K562 (cell line): ENCODE results near the gene AMFR. TPM values are rescaled to one million over a fixed set of nuclear protein-coding genes. Genes with fewer than 3 reads are reported as not detected.

ENCODE experiments used
- ATAC-seq: fragments of 200-7000 bp; cut with Tn5 transposase; 3 replicates; pipeline ENCODE4 v1.9.1; 2020; ENCODE audit warnings: moderate library complexity
- BruUV-seq: library from RNA; stranded (reverse); fragments of 400-500 nt; replicated peaks from 2 replicates; lab custom pipeline; 2021; lab: Mats Ljungman, UMichigan
- CTCF ChIA-PET: fragments of 300-600 bp; formaldehyde crosslinking; extraction: SDS; loops from one replicate; lab custom pipeline; 2021; ENCODE audit warnings: low intra/inter-chr PET ratio; lab: Yijun Ruan, JAX
- POLR2A ChIA-PET: fragments of 300-600, 350-650 bp; sonication (Branson Sonifier 250); formaldehyde crosslinking; extraction: SDS; loops from one replicate; lab custom pipeline; 2021; ENCODE audit warnings: antibody characterized with exemption, inconsistent platforms; lab: Yijun Ruan, JAX
- DNase-seq, 4 experiments: peaks; one replicate each; pipeline versions ENCODE4 v3.0.0 to v3.0.0-alpha.2; 2011 to 2018; ENCODE audit warnings: low spot score in 3 of 4, mixed read lengths in 3 of 4; ENCODE audit errors: extremely low read depth in 1 of 4
- FAIRE-seq: peaks from 2 replicates; lab custom pipeline; 2011; peaks lifted over from hg19 to GRCh38; lab: Jason Lieb, UNC
- H2AFZ ChIP-seq: 2 replicates; pipeline ENCODE4 v1.6.0; 2011; ENCODE audit warnings: low read depth, low read length, control low read depth, inconsistent platforms
- H3K27ac ChIP-seq: fragments of 200-600 bp; 3 replicates; pipeline ENCODE4 v1.8.0; 2011; ENCODE audit warnings: low read depth, mild to moderate bottlenecking, control low read depth, inconsistent platforms, low read length, moderate library complexity, mixed read lengths; ENCODE audit errors: extremely low read depth
- H3K27me3 ChIP-seq, 2 experiments: fragments of 300-600 bp in 1 of 2; 2 replicates in 1 of 2; 3 replicates in 1 of 2; pipeline versions ENCODE4 v1.6.0 to v1.8.0; 2011; ENCODE audit warnings: inconsistent platforms in 2 of 2, low read length in 2 of 2, mild to moderate bottlenecking in 1 of 2, mixed read lengths in 1 of 2, moderate library complexity in 1 of 2; ENCODE audit not compliant: control insufficient read depth in 2 of 2, insufficient read depth in 2 of 2
- H3K36me3 ChIP-seq: fragments of 300-600 bp; 3 replicates; pipeline ENCODE4 v1.8.0; 2011; ENCODE audit warnings: mild to moderate bottlenecking, low read length, inconsistent platforms; ENCODE audit not compliant: control insufficient read depth, insufficient read depth
- H3K4me1 ChIP-seq, 2 experiments: fragments of 200-600 bp in 1 of 2; replicated peaks in 1 of 2; 2 replicates in 1 of 2; 3 replicates in 1 of 2; pipeline versions ENCODE4 v1.5.1 to v1.8.0; 2011; ENCODE audit warnings: inconsistent platforms in 2 of 2, low read length in 2 of 2, mild to moderate bottlenecking in 1 of 2, mixed read lengths in 1 of 2, moderate library complexity in 1 of 2; ENCODE audit not compliant: control insufficient read depth in 2 of 2, insufficient read depth in 2 of 2
- H3K4me2 ChIP-seq: 2 replicates; pipeline ENCODE4 v1.6.1; 2011; ENCODE audit warnings: low read length, control low read depth, inconsistent platforms, mixed read lengths; ENCODE audit not compliant: insufficient read depth
- H3K4me3 ChIP-seq: fragments of 200-600 bp; sonication (generic), shearing (Covaris generic); 2 replicates; pipeline ENCODE4 v1.5.1; 2016; ENCODE audit warnings: control low read depth, inconsistent platforms
- H3K79me2 ChIP-seq: fragments of 200-600 bp; 3 replicates; pipeline ENCODE4 v1.8.0; 2011; ENCODE audit warnings: low read length, inconsistent platforms; ENCODE audit not compliant: control insufficient read depth, insufficient read depth
- H3K9ac ChIP-seq, 2 experiments: 2 replicates each; pipeline versions ENCODE4 v1.6.0 to v1.6.1; 2011; ENCODE audit warnings: low read depth in 2 of 2, low read length in 2 of 2, control low read depth in 1 of 2, inconsistent platforms in 1 of 2, mild to moderate bottlenecking in 1 of 2, mixed read lengths in 1 of 2; ENCODE audit not compliant: insufficient read depth in 1 of 2
- H3K9me1 ChIP-seq: one replicate; pipeline ENCODE4 v1.6.0; 2011; ENCODE audit warnings: inconsistent platforms, mild to moderate bottlenecking, low read length, moderate library complexity; ENCODE audit not compliant: control insufficient read depth, insufficient read depth
- H3K9me3 ChIP-seq: replicated peaks from 2 replicates; pipeline ENCODE4 v1.5.1; 2011; ENCODE audit warnings: low read depth, low read length, inconsistent platforms; ENCODE audit not compliant: control insufficient read depth, insufficient read depth
- H4K20me1 ChIP-seq: replicated peaks from 2 replicates; pipeline ENCODE4 v1.6.1; 2011; ENCODE audit warnings: low read length, inconsistent platforms, mixed read lengths; ENCODE audit not compliant: control insufficient read depth, insufficient read depth
- CREB3 ChIP-seq: fragments of 450-650 bp; conservative IDR thresholded peaks from 2 replicates; pipeline ENCODE4 v1.6.1; 2016; ENCODE audit warnings: missing genetic modification characterization, low read depth, mild to moderate bottlenecking, missing compliant biosample characterization, moderate library complexity
- FOXJ3 ChIP-seq: sonication (generic); formaldehyde crosslinking; IDR thresholded peaks from 2 replicates; pipeline ENCODE4 v1.4.0; 2020; ENCODE audit warnings: mild to moderate bottlenecking, missing genetic modification reagents
- FUS ChIP-seq: fragments of 200-400 bp; formaldehyde crosslinking; optimal IDR thresholded peaks from 2 replicates; pipeline ENCODE3; 2017; ENCODE audit warnings: low read depth, low read length
- NR3C1 ChIP-seq: sonication (generic); formaldehyde crosslinking; IDR thresholded peaks from 2 replicates; pipeline ENCODE4 v1.8.1; 2022; ENCODE audit warnings: missing genetic modification reagents
- PCBP1 ChIP-seq: fragments of 200-400 bp; formaldehyde crosslinking; IDR thresholded peaks from 2 replicates; pipeline ENCODE4 v1.6.1; 2018; ENCODE audit warnings: mild to moderate bottlenecking, low read depth, low read length; ENCODE audit not compliant: poor library complexity, severe bottlenecking
- SAFB2 ChIP-seq: fragments of 200-400 bp; formaldehyde crosslinking; IDR thresholded peaks from 2 replicates; pipeline ENCODE4 v1.6.1; 2018; ENCODE audit warnings: borderline replicate concordance, low read length, low read depth, moderate library complexity; ENCODE audit not compliant: severe bottlenecking
- TAF9B ChIP-seq: fragments of 450-650 bp; IDR thresholded peaks from 2 replicates; pipeline ENCODE4 v1.6.1; 2018; ENCODE audit warnings: mild to moderate bottlenecking; ENCODE audit not compliant: partially characterized antibody
- ZC3H4 ChIP-seq: sonication (generic); formaldehyde crosslinking; IDR thresholded peaks from 2 replicates; pipeline ENCODE4 v1.9.0; 2021; ENCODE audit warnings: missing genetic modification reagents, borderline replicate concordance
- ZFP91 ChIP-seq: sonication (generic); formaldehyde crosslinking; IDR thresholded peaks from 2 replicates; pipeline ENCODE4 v1.8.0; 2022; ENCODE audit warnings: mild to moderate bottlenecking, missing genetic modification reagents
- ZNF124 ChIP-seq: sonication (generic); formaldehyde crosslinking; IDR thresholded peaks from 2 replicates; pipeline ENCODE4 v1.8.1; 2022; ENCODE audit warnings: missing genetic modification reagents
- ZNF184 ChIP-seq: sonication (generic); formaldehyde crosslinking; IDR thresholded peaks from 2 replicates; pipeline ENCODE4 v1.5.0; 2020; ENCODE audit warnings: missing genetic modification reagents
- ZNF699 ChIP-seq: fragments of 250-450 bp; sonication (Bioruptor Pico); IDR thresholded peaks from 2 replicates; pipeline ENCODE4 v1.8.0; 2021; ENCODE audit warnings: mild to moderate bottlenecking, moderate library complexity; ENCODE audit not compliant: insufficient replicate concordance
- WGBS: fragments of 100-300 bp; shearing (Covaris generic); methylation state at CpG from one replicate; pipeline ENCODE4 v1.1.6; 2016; ENCODE audit warnings: low coverage, mixed read lengths; ENCODE audit not compliant: insufficient coverage; ENCODE audit errors: missing lambda C conversion rate; 5-methylcytosine and 5-hydroxymethylcytosine counted together
- in situ Hi-C: fragments of 300-500 bp; cut with MboI; formaldehyde crosslinking; loops from 4 replicates; pipeline ENCODE4 v1.15.0; 2018; ENCODE audit warnings: inconsistent platforms, mixed read lengths
- intact Hi-C: fragments of 100-400 bp; cut with micrococcal nuclease; formaldehyde crosslinking; loops from 2 replicates; pipeline ENCODE4 v1.14.2; 2022
- polyA plus RNA-seq, 8 experiments: library from polyadenylated mRNA; depleted of rRNA in 4 of 8; stranded (reverse) in 5 of 8; unstranded in 3 of 8; fragments of >200 nt; fragmentation: Nextera tagmentation in 2 of 8; fragmentation: Illumina TruSeq in 1 of 8; extraction: Ambion mirVana in 2 of 8; extraction: Trizol in 1 of 8; gene quantifications; 2 replicates each; pipeline versions ENCODE4 v1.2.1 to v1.2.3, GENCODE V29; 2011 to 2014; ENCODE audit warnings: inconsistent platforms in 1 of 8, missing spikeins in 1 of 8
- total RNA-seq, 7 experiments: library from RNA; depleted of rRNA in 6 of 7; stranded (reverse); fragments of >200 nt in 6 of 7; fragmentation: Illumina TruSeq in 2 of 7; extraction: Trizol in 2 of 7; gene quantifications; 2 replicates each; pipeline versions ENCODE4 v1.2.1 to v1.2.3, GENCODE V29; 2011 to 2021; ENCODE audit warnings: low replicate concordance in 1 of 7

The AMFR gene
- total and polyA plus RNA-seq, 9 of the 15 experiments (the other 6 are each of a cell fraction or from before 2014, with no cell fraction given) = 15.6 to 113 (median 58.4) TPM

- no TSS peak for BruUV-seq
- intact Hi-C loops (no loop called here), in situ Hi-C loops (no loop called here)
- H3K4me2 ChIP-seq = no peak overlapping the region
- no peaks in the 10 kb centered on the region for H3K9me3 ChIP-seq
- no peaks in the 10 kb centered on the region for H3K9me1 ChIP-seq
- FAIRE-seq (no peak), ATAC-seq (no peak), DNase-seq (no peak)
- ChIA-PET CTCF (no interaction called here), POLR2A (interaction anchor here (0.7 to 2.0 kb wide), 4 partner anchors 11 to 55 kb away, joined by 3 to 9 read pairs (median 6); no protein-coding TSS in a partner anchor)
- TF ChIP-seq ZNF124 (CRISPR knock-in tag) (no peak), FUS (no peak), TAF9B (no peak), ZC3H4 (CRISPR knock-in tag) (no peak), CREB3 (tag) (no peak), ZFP91 (CRISPR knock-in tag) (no peak), PCBP1 (no peak), ZNF699 (no peak), FOXJ3 (CRISPR knock-in tag) (no peak), NR3C1 (CRISPR knock-in tag) (no peak), ZNF184 (no peak), SAFB2 (no peak)
- no peak overlapping the region for H3K9ac ChIP-seq
- H3K79me2 ChIP-seq = peaks cover 14% of the 10 kb centered on the region
- no peaks in the 10 kb centered on the region for H4K20me1 ChIP-seq
- 94% methylated on average over 2 of the region's 2 CpGs for WGBS
- peaks cover 66% of the 10 kb centered on the region for H3K36me3 ChIP-seq
- H3K27ac ChIP-seq = no peak overlapping the region
- H3K27me3 ChIP-seq = no peaks in the 10 kb centered on the region
- H3K4me1 ChIP-seq = no peaks in the 10 kb centered on the region; a peak in 2 of 5 replicates
- H2AFZ ChIP-seq = no peak overlapping the region
- no peak overlapping the region for H3K4me3 ChIP-seq
Observed at GRCh38 chr16:56370185-56370874, 55.0 kb downstream of the AMFR start.
